ENCODE measurements around the gene TNFRSF13B. TPM values are rescaled to one million over a fixed set of nuclear protein-coding genes. Genes with fewer than 3 reads are reported as not detected.
A peak's percentile ranks its signal among the peaks of the same experiment; 100 is the strongest.

TNFRSF13B gene
- total and polyA plus RNA-seq, 10 of the 15 experiments (the other 5 are each of a cell fraction or from before 2014, with no cell fraction given): 15.5 to 231 (median 119) TPM

DNA sequence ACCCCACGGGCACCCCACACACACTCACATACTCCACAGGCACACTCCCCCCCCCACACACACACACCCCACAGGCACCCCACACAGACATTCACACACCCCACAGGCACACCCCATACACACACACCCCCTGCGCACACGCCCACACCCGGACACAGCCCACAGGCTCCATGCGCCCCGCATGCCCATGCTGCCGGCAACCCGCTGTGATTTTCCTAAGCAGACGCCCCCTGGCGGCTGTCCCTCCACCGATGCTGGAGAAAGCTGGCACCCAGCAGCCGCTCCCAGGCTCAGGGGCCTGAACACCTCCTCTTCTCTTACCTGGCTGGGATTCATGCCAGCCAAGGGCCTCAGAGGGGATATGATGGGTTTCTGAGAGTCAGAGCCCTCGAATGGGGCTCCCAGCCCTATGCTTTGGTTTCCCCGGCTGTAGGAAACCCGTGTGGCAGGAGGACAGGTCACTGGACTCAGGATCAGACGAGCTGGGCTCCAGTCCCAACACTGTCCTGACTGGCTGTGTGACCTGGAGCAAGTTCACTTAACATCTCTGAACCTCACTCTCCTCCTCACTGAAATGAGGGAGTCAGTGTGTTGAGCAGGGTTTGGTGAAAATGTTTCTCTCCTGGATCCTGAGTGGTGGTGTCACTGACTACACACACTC lies 19.6 kb upstream of the TNFRSF13B start:
- Histone ChIP-seq H2AFZ (ENCODE audit: control insufficient read depth, low read depth, low read length) (peak overlapping the region; percentile 84), H3K9ac (ENCODE audit: control insufficient read depth, insufficient read depth, low read length) (peak overlapping the region; percentile 66; the same call in 1 of the 2 replicates), H3K9me3 (replicated peaks; ENCODE audit: control insufficient read depth, insufficient read depth, low read length) (no peaks in the 10 kb centered on the region), H3K4me1 (ENCODE audit: control insufficient read depth, insufficient read depth, low read length) (peaks cover 51% of the 10 kb centered on the region), H3K4me3 (no peak overlapping the region), H3K27me3 (replicated peaks in 1 of 2; ENCODE audit: control insufficient read depth in 2 of 2, insufficient read depth in 2 of 2, low read length in 1 of 2) (no peaks in the 10 kb centered on the region), H3K4me2 (ENCODE audit: control insufficient read depth, insufficient read depth) (peak overlapping the region; percentile 53), H4K20me1 (ENCODE audit: control insufficient read depth, insufficient read depth) (no peaks in the 10 kb centered on the region), H3K79me2 (ENCODE audit: control insufficient read depth, insufficient read depth, low read length) (peaks cover 21% of the 10 kb centered on the region), H3K27ac (ENCODE audit: control insufficient read depth, insufficient read depth) (peak overlapping the region; percentile 60), H3K36me3 (ENCODE audit: control insufficient read depth in 2 of 2, insufficient read depth in 2 of 2, low read length in 1 of 2) (no peaks in the 10 kb centered on the region)
- POLR2A ChIA-PET: interaction anchor here (21.9 kb wide), 1 partner anchor 20 kb away, joined by 656 read pairs; the partner anchor contains the start of gene TNFRSF13B
- ATAC-seq: peak; percentile 24
- WGBS (ENCODE audit: insufficient coverage, insufficient replicate concordance, low lambda C conversion rate, missing lambda C conversion rate): 13% methylated on average over 16 of the region's 16 CpGs
- FAIRE-seq: no peak
- in situ Hi-C loops (cut with MboI) (loop anchor here (25.0 kb wide), 1 partner anchor 1921 kb away; no protein-coding TSS in a partner anchor), intact Hi-C loops (cut with micrococcal nuclease; ENCODE audit: unreplicated experiment) (loop anchor here (1.0 to 10.0 kb wide), 2 partner anchors 47 to 75 kb away; no protein-coding TSS in a partner anchor)
- DNase-seq (ENCODE audit: low read depth, low spot score): no peak
- CTCF ChIA-PET: interaction anchor here (0.5 to 11.9 kb wide), 17 partner anchors 8 to 358 kb away, joined by 3 to 361 read pairs (median 3); partner anchors contain the start of gene TNFRSF13B
- RAD21 ChIA-PET (ENCODE audit: unreplicated experiment): interaction anchor here (0.6 to 22.6 kb wide), 5 partner anchors 24 to 216 kb away, joined by 3 to 913 read pairs (median 3); partner anchors contain the start of gene TNFRSF13B
- no TSS peak for BruUV-seq (replicated peaks)
- SMC1A ChIA-PET (ENCODE audit: uncharacterized antibody, unreplicated experiment): interaction anchor here (0.8 to 21.7 kb wide), 6 partner anchors 9 to 309 kb away, joined by 3 to 812 read pairs (median 4); partner anchors contain the start of genes MPRIP and TNFRSF13B
- TF ChIP-seq GATAD2B (conservative IDR thresholded peaks at IDR 0.05; ENCODE audit: low read depth) (peak; percentile 43; the same call in 1 of the 2 replicates), SMC3 (IDR thresholded peaks at IDR 0.05; ENCODE audit: borderline replicate concordance, low read length) (peak; percentile 96), EGR1 (IDR thresholded peaks at IDR 0.05; ENCODE audit: borderline replicate concordance in 1 of 2, low read depth in 2 of 2, low read length in 2 of 2) (peak in 1 of 2 experiments; percentile 71; a peak in 2 of 3 replicates), RAD21 (IDR thresholded peaks at IDR 0.05; ENCODE audit: insufficient read depth, low read depth, low read length) (peak; percentile 77), CHD2 (IDR thresholded peaks at IDR 0.05; ENCODE audit: borderline replicate concordance, low read depth, low read length) (0 out of 2 replicates have a peak, but pooled peaks have one; percentile 43), EED (IDR thresholded peaks at IDR 0.05; ENCODE audit: low read depth) (peak; percentile 65; the same call in 1 of the 2 replicates), EZH2 (IDR thresholded peaks at IDR 0.05; ENCODE audit: borderline replicate concordance, control insufficient read depth, low read depth, low read length) (no peak), NBN (IDR thresholded peaks at IDR 0.05) (peak; percentile 90), ETV6 (conservative IDR thresholded peaks at IDR 0.05 in 1 of 2, IDR thresholded peaks at IDR 0.05 in 1 of 2; ENCODE audit: borderline replicate concordance in 1 of 2, low read depth in 1 of 2) (no peak), TBL1XR1 (IDR thresholded peaks at IDR 0.05; ENCODE audit: low read depth, low read length) (0 out of 2 replicates have a peak, but pooled peaks have one; percentile 30), MEF2A (IDR thresholded peaks at IDR 0.05; ENCODE audit: insufficient read depth, low read depth, low read length) (0 out of 2 replicates have a peak, but pooled peaks have one; percentile 52), PML (IDR thresholded peaks at IDR 0.05; ENCODE audit: low read length) (no peak), SMARCA5 (IDR thresholded peaks at IDR 0.05) (peak; percentile 76; the same call in 1 of the 2 replicates), SIN3A (IDR thresholded peaks at IDR 0.05; ENCODE audit: low read depth, low read length) (peak; percentile 45; the same call in 1 of the 2 replicates), MEF2B (IDR thresholded peaks at IDR 0.05; ENCODE audit: partially characterized antibody, poor library complexity, severe bottlenecking) (no peak), SUPT20H (IDR thresholded peaks at IDR 0.05; ENCODE audit: borderline replicate concordance, control insufficient read depth, low read depth, low read length) (no peak)
- TF ChIP-seq, protein P1, sequence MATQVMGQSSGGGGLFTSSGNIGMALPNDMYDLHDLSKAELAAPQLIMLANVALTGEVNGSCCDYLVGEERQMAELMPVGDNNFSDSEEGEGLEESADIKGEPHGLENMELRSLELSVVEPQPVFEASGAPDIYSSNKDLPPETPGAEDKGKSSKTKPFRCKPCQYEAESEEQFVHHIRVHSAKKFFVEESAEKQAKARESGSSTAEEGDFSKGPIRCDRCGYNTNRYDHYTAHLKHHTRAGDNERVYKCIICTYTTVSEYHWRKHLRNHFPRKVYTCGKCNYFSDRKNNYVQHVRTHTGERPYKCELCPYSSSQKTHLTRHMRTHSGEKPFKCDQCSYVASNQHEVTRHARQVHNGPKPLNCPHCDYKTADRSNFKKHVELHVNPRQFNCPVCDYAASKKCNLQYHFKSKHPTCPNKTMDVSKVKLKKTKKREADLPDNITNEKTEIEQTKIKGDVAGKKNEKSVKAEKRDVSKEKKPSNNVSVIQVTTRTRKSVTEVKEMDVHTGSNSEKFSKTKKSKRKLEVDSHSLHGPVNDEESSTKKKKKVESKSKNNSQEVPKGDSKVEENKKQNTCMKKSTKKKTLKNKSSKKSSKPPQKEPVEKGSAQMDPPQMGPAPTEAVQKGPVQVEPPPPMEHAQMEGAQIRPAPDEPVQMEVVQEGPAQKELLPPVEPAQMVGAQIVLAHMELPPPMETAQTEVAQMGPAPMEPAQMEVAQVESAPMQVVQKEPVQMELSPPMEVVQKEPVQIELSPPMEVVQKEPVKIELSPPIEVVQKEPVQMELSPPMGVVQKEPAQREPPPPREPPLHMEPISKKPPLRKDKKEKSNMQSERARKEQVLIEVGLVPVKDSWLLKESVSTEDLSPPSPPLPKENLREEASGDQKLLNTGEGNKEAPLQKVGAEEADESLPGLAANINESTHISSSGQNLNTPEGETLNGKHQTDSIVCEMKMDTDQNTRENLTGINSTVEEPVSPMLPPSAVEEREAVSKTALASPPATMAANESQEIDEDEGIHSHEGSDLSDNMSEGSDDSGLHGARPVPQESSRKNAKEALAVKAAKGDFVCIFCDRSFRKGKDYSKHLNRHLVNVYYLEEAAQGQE (IDR thresholded peaks at IDR 0.05; ENCODE audit: low read depth, low read length): no peak
- TF ChIP-seq, protein P2, sequence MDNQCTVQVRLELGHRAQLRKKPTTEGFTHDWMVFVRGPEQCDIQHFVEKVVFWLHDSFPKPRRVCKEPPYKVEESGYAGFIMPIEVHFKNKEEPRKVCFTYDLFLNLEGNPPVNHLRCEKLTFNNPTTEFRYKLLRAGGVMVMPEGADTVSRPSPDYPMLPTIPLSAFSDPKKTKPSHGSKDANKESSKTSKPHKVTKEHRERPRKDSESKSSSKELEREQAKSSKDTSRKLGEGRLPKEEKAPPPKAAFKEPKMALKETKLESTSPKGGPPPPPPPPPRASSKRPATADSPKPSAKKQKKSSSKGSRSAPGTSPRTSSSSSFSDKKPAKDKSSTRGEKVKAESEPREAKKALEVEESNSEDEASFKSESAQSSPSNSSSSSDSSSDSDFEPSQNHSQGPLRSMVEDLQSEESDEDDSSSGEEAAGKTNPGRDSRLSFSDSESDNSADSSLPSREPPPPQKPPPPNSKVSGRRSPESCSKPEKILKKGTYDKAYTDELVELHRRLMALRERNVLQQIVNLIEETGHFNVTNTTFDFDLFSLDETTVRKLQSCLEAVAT (IDR thresholded peaks at IDR 0.05): peak; percentile 50
